Loucy (cell line): ENCODE results near the gene GLO1.

ENCODE experiments used
- H2AFZ ChIP-seq: fragments of 200-600 bp; sonication (generic); 2 replicates; pipeline ENCODE4 v1.6.0; 2016; ENCODE audit warnings: antibody characterized with exemption, mild to moderate bottlenecking, low read length, moderate library complexity
- H3F3A ChIP-seq: fragments of 200-600 bp; 2 replicates; pipeline ENCODE4 v1.6.0; 2016; ENCODE audit warnings: antibody characterized with exemption, low read depth, mild to moderate bottlenecking
- H3K27me3 ChIP-seq: fragments of 200-600 bp; sonication (generic); 2 replicates; pipeline ENCODE4 v1.6.1; 2014; ENCODE audit warnings: low read length, mild to moderate bottlenecking; ENCODE audit not compliant: insufficient read depth, poor library complexity, severe bottlenecking
- H3K36me3 ChIP-seq: fragments of 200-600 bp; sonication (generic); 2 replicates; pipeline ENCODE4 v1.6.1; 2016; ENCODE audit warnings: low read length; ENCODE audit not compliant: insufficient read depth
- H3K4me1 ChIP-seq: fragments of 200-600 bp; sonication (generic); 2 replicates; pipeline ENCODE4 v1.5.1; 2014; ENCODE audit warnings: low read length, mild to moderate bottlenecking; ENCODE audit not compliant: insufficient read depth, poor library complexity, severe bottlenecking
- H3K4me2 ChIP-seq: fragments of 200-600 bp; sonication (generic); 2 replicates; pipeline ENCODE4 v1.6.0; 2014; ENCODE audit warnings: antibody characterized with exemption, low read length, low read depth, mild to moderate bottlenecking; ENCODE audit not compliant: poor library complexity, severe bottlenecking
- H3K4me3 ChIP-seq: fragments of 200-600 bp; sonication (generic); 2 replicates; pipeline ENCODE4 v1.5.1; 2014; ENCODE audit warnings: low read length, mild to moderate bottlenecking, mixed read lengths; ENCODE audit not compliant: poor library complexity, severe bottlenecking
- H3K79me2 ChIP-seq: fragments of 200-600 bp; sonication (generic); 2 replicates; pipeline ENCODE4 v1.6.1; 2014; ENCODE audit warnings: low read length; ENCODE audit not compliant: insufficient read depth
- H3K9ac ChIP-seq: fragments of 200-600 bp; sonication (generic); 2 replicates; pipeline ENCODE4 v1.6.0; 2014; ENCODE audit warnings: mild to moderate bottlenecking, low read depth, low read length, moderate library complexity; ENCODE audit not compliant: poor library complexity, severe bottlenecking
- H3K9me2 ChIP-seq: fragments of 200-600 bp; sonication (generic); replicated peaks from 2 replicates; pipeline ENCODE4 v1.6.1; 2016; ENCODE audit warnings: low read depth, low read length, mixed read lengths
- H3K9me3 ChIP-seq: fragments of 200-600 bp; sonication (generic); 2 replicates; pipeline ENCODE4 v1.6.1; 2014; ENCODE audit warnings: mild to moderate bottlenecking, antibody characterized with exemption, low read length, low read depth; ENCODE audit not compliant: insufficient read depth
- H4K20me1 ChIP-seq: fragments of 200-600 bp; sonication (generic); 2 replicates; pipeline ENCODE4 v1.6.0; 2014; ENCODE audit warnings: antibody characterized with exemption, low read length, mild to moderate bottlenecking; ENCODE audit not compliant: insufficient read depth, poor library complexity, severe bottlenecking
- EZH2phosphoT487 ChIP-seq: fragments of 200-600 bp; IDR thresholded peaks from 2 replicates; pipeline ENCODE4 v1.6.1; 2018; ENCODE audit warnings: antibody characterized with exemption, mild to moderate bottlenecking, moderate library complexity, borderline replicate concordance
- TF ChIP-seq, protein P1 (sequence below): fragments of 200-600 bp; sonication (generic); conservative IDR thresholded peaks from 2 replicates; pipeline ENCODE4 v1.5.1; 2014; ENCODE audit warnings: mild to moderate bottlenecking, antibody characterized with exemption, low read length

Gene GLO1

GRCh38 chr6:38632490-38632889 lies 70.5 kb downstream of the GLO1 start:
- Histone ChIP-seq H4K20me1 (no peaks in the 10 kb centered on the region), H3K9me2 (no peaks in the 10 kb centered on the region)

GRCh38 chr6:38631186-38631783 lies 71.7 kb downstream of the GLO1 start:
- TF ChIP-seq, protein P1, sequence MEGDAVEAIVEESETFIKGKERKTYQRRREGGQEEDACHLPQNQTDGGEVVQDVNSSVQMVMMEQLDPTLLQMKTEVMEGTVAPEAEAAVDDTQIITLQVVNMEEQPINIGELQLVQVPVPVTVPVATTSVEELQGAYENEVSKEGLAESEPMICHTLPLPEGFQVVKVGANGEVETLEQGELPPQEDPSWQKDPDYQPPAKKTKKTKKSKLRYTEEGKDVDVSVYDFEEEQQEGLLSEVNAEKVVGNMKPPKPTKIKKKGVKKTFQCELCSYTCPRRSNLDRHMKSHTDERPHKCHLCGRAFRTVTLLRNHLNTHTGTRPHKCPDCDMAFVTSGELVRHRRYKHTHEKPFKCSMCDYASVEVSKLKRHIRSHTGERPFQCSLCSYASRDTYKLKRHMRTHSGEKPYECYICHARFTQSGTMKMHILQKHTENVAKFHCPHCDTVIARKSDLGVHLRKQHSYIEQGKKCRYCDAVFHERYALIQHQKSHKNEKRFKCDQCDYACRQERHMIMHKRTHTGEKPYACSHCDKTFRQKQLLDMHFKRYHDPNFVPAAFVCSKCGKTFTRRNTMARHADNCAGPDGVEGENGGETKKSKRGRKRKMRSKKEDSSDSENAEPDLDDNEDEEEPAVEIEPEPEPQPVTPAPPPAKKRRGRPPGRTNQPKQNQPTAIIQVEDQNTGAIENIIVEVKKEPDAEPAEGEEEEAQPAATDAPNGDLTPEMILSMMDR = no peak
- no peak for TF ChIP-seq EZH2phosphoT487
- H2AFZ ChIP-seq = no peak overlapping the region
- no peaks in the 10 kb centered on the region for H3K9me2 ChIP-seq
- no peaks in the 10 kb centered on the region for H4K20me1 ChIP-seq
- H3K4me3 ChIP-seq = no peak overlapping the region
- H3K4me2 ChIP-seq = no peak overlapping the region
- H3K36me3 ChIP-seq = no peaks in the 10 kb centered on the region
- H3K27me3 ChIP-seq = no peaks in the 10 kb centered on the region
- no peaks in the 10 kb centered on the region for H3K9me3 ChIP-seq
- H3F3A ChIP-seq = no peaks in the 10 kb centered on the region
- peaks cover 4% of the 10 kb centered on the region for H3K4me1 ChIP-seq
- no peak overlapping the region for H3K9ac ChIP-seq
- H3K79me2 ChIP-seq = no peaks in the 10 kb centered on the region

More at GRCh38 chr6:38632490-38632889, 70.5 kb downstream of the GLO1 start:
- H3F3A ChIP-seq = no peaks in the 10 kb centered on the region
- H3K4me2 ChIP-seq = no peak overlapping the region
- H3K79me2 ChIP-seq = no peaks in the 10 kb centered on the region
- H3K36me3 ChIP-seq = no peaks in the 10 kb centered on the region
- peaks cover 8% of the 10 kb centered on the region for H3K4me1 ChIP-seq
- no peak overlapping the region for H3K4me3 ChIP-seq
- H3K27me3 ChIP-seq = no peaks in the 10 kb centered on the region
- no peak for TF ChIP-seq EZH2phosphoT487
- TF ChIP-seq, protein P1 = no peak
- H2AFZ ChIP-seq = no peak overlapping the region
- H3K9me3 ChIP-seq = no peaks in the 10 kb centered on the region
- no peak overlapping the region for H3K9ac ChIP-seq
